Activated gamma-delta T cell treated with Interleukin-2 at 50 U/mL for 16 hours (primary cell): ENCODE results near the gene FAM174B.

Experiments used
- DNase-seq: peaks from one replicate; pipeline ENCODE4 v3.0.0-alpha.2; 2020

The FAM174B gene

DNA sequence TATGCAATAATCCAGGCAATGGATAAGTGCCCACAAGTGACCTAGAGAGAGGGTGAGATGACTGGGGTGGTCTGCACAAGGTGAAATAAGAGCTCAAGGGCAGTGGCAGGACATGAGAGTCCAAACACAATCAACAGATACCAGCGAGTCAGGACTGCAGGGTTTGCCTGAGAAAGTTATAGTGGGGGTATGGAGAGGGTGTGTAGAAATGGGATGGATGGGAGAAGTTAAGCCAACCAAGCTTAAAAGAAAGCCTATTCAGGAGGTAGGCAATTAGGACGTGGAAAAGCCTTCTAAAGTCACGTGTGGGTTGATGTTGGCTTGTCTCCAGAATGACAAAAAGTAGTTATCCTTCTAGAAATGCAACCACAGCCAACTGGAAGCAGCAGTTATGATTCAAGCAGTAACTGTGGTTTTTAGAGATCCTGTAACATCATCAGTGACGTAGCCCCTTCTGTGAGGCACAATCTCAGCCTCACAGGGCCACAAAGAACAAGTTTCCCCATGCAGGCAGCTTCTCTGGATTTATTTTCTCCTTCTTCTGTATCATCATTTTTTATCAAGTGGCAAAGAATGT, 56.1 kb downstream of the FAM174B start:
- DNase-seq = no peak

DNA sequence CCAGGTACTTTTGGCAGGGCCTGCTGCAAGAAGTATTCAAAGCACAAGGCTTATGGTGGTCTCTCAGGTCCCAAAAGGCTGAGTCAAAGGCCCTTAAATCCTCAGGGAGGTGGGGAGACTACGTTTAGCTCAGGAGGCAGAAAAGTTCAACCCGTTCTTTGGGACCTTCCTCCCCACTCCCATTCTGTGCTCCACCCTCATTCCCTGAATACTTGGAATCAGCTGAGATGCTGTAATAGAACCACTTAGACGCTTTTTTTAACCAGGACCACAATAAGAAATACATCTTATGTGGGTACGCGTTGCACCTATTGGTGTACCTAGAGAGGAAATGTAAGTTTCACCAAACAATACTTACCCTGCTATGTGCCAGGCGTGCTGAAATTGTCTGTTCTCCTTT, 58.0 kb downstream of the FAM174B start:
- DNase-seq = no peak

DNA sequence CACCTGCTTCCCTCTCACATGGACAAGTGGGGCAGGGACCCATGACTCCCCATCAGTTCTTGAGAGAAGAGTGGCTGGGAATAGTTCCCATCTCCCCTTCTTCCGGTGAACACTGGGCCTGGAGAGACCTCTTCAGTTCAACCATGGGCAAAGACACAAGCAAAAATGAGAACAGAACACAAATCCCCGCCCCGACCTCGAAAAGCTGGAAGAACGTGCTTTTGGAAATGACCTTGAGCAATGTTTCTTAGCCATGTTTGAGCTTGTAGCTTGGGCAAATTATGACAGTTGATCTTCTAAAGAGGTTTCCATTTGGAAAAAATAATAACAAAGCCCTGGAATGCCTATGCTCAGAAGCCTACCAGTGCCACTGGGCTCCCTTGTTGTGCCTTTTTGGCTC, 59.0 kb downstream of the FAM174B start:
- DNase-seq = no peak

DNA sequence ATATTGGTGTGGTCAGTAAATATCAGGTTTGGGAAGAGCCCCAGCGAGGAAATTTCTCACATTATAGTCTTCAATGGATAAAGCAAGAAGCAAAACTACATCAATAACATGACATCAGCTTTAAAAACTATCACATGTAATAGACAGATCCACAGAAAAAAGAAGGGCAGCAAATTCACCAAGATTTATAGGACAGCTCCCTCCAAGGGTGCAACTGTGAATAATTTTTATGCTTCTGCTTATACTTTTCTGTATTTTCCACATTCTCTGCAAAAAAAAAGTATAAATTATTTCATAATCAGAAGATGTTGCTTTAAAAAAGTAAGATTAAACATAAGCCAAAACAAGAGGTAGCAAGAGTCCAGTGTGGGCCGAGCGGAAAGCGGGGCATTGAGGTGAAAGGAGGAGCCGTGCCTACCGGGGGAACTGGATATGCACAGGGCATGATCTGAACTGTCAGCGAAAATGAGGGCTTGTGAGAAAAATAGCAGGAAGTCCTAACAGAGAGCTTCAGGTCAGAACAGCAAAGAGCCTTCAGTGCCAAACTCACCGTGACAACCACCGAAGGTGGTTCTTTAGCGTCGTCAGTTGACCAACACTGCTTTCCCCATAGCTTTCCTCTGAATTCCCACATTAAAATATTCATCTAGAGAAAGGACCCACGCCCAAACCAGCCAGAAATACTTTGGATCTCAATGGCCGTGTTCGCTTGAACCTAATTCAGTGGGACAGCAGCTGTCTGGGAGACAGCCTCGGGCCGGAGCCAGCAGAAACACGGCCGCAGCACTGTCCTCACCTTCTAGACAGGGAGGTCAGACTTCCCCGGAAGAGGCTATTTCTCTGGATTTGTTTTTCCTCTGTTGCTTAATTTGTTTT, 59.8 kb downstream of the FAM174B start:
- no peak for DNase-seq

DNA sequence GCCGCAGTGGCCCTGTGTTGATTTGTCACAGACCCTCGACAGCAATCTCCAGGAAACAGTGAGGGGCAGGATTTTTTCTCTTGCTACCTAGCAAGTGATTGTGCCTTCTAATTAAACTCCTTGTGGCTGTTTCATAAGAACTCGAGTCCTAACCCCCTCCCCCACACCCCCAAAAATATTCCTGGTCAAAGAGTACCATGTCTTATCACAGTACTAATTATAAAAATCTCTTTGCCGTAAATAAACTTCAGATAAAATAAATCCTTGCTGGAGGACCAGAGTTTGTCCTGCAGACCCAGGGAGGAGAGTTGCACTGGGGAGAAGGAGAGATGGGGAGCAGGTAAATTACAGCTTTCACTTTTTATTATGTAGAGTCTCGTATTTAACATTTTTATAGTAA, 64.3 kb downstream of the FAM174B start:
- DNase-seq = no peak

DNA sequence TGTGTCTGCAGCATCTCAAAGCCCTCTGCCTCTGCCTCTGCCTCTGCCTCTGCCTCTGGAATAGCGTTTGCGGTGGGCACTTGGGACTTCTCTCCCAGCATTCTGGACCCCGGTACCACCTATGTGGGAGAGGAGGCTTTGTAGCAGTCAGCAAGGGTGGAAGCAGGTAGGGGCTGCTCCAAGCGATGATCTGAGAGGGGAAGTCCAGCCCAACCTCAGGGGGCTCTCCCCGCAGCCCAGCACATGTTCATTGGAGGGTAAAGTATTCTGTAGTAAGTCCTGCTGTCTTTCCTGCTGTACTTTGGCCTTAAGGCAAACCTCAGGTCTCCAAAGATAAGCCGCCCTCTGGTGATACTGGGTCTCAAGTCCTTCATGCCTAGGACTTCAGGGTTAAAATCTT, 68.6 kb downstream of the FAM174B start:
- DNase-seq = no peak

DNA sequence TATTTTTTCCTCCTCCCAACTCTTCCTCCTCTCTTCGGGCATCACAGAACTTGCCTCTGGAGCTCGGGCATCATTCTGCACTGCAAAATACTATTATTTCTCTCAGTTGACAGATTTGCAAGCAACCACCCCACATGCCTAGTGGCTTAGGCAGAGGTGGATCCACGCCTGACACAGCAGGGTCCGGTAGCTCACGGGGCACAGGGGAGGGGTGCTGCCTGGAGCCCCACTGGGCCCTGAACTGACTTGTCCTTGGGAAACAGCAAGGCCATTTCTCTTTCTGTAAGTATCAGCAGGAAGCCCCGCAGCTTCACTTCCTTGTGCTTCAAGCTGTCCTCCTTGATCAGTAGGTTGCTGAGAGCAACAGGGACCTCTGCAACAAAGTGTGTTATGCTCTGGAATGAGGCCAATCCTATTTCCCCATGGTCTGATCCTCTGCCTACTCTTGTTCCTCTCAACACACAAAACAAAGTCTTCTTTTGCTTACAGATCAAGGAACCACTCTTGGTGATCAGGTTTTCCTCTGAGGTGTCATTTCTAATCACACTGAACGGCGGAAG, 69.1 kb downstream of the FAM174B start:
- no peak for DNase-seq

DNA sequence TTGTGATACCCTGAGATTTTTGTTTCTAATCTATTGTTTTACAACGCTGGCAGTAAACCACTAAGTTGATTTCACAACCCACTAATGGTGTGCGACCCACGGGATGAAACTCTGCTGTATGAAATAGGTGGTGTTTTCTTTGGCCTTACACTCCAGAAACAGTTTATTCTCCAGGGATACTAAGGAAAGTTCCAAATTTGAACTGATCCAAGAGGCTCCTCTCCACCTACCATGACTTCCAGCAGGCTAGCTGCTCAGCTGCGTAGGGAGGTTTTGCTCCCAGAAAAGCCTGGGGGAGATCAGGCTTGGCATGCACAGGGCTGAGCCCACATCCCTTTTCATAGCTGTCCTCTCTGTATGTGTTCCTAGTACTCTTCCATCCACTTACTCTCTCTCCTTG, 71.5 kb downstream of the FAM174B start:
- DNase-seq = no peak

DNA sequence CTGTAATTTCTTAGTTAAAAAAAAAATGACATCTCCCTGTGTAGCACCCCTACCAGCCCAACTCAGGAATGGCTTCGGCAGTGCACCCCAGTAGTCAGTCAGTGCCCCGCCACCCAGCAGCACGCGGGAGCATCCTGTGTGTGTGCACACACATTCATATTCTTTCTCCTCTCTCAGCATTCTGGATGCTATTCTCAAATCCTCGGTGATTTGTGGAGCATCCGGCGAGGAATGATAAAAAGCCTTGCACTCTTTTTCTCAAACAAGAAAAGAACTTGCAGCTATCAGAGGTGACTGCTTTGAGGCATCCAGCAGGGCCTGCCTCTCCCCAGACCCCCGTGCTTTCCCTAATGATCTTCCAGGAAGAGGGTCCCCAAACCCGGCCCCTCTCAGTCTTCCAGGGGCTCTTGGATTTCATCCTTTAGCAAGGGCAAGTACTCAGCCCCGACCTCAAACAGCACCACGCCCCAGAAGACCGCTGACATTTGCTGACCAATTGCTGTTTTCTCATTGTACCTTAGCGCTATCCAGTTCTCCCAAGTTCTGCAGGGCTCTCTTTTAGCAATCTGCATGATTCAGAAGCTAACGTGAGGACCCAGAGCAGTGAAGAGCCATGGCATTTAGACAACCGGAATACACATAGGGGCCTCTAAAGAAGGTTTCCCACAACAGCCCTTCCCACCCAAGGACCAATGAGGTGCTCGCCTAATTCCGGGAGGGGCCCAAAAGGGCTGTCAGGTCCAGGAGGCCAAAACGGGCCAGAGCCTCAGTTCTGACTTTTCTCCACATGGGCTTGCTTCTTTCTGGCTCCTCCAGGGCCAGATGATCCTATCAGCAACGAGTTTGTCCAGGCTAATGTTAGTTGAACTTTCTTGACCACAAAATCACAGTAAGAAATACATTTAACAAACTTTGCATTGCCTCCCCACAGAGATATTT, 72.2 kb downstream of the FAM174B start:
- no peak for DNase-seq

DNA sequence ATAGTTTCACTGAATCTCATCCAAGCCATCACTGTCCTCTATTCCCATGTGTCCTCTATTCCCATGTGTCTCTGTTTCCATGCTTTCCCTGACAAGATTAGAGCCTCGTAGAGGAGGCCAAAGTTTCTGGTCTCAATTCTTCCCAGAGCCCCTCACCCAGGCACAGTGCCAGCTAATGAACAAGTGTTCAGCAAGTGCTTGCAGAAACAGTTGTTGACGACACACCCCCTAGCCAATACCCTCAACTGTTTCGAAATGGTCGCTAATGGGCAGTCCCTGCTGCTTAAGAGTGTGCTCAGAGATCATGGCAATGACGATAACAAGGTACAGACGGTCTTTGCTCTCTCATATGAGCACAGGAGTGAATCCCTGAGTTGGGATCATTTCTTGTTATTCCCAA, 73.4 kb downstream of the FAM174B start:
- no peak for DNase-seq

DNA sequence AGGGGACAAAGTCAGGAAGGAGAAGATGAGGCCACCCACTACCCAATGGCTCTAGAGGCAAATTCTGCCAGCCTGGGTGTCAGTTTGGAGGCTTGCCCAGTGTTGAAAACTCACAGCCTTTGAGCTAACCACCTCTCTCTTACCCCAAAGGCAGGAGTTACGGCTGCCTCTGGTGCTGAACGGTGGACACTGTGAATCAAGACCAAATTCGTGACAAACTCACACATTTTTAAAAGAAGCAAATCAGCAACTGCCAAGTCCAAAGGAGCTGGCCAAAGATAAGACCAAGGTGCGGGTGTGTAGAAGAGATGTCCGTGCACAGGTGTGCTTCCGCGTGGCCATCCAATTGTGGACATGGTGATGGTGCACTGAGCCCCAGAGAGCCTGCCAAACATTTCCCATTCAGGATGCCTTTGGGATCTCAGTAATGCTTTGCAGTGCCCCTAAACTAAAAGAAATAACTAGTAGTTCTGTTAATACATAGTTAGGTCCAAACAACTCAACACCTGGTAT, 74.6 kb downstream of the FAM174B start:
- no peak for DNase-seq

DNA sequence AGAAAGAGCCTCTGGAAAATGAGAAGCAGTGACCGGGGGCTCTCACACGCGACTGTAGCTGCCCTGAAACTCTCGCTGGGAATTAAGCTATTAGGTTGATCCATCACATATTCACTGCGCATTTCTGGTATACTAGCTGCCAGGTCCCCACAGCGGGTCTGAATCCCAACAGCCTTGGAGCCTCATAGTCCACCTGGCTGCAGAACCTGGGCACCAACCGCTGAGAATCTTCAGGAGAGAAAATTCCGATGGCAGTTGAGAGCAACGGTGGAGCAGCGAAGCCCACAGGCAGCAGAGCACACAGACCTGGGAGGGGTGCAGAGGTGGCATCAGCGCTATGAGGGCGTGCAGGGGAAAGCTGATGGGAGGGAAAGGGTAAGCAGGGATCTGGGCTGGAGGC, 75.1 kb downstream of the FAM174B start:
- no peak for DNase-seq

DNA sequence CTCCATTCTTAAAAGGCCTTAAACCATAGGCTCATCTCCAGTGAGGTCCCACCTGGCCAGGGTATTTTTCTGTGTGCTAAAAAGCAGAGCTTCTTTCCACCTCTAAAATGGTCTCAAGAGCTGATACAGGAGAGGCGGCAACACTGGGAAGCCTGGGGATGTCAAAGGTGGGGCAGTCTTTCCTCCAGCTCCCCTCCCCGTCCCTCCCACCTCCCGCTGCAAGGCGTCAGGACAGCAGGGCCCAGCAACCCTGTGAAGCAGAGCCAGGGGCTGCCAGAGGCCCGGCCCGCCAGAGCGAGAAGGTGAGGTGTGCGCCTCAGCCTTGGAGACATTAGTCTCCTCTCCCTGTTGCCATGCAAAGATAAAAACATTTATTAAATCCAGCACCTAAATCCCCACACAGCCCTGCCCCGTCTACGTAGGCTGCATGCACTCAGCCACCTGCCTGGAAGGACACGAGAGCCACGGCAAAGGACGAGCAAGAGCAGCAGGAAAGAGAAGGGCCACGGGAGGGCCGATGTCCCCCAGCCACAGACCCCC, 75.6 kb downstream of the FAM174B start:
- no peak for DNase-seq

DNA sequence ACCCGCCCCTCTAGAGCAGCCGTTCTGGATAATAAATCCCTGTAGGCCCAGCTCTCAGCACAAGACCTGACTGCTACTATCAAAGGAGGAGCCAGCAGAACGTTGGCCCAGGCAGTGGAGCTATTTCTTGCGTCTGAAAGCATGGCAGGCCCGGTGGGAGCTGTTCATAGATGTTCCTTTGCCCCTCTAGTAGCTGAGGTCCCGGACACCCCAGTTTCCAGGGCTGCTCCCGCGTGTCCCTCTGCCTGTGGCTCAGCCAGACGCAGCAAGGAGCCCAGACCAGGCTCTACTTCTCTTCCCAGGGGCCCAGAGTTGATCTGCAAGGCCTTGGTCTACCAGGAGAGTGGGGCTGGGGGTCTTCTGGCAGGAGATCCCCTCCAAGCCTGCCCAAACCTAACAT, 76.1 kb downstream of the FAM174B start:
- DNase-seq = no peak

DNA sequence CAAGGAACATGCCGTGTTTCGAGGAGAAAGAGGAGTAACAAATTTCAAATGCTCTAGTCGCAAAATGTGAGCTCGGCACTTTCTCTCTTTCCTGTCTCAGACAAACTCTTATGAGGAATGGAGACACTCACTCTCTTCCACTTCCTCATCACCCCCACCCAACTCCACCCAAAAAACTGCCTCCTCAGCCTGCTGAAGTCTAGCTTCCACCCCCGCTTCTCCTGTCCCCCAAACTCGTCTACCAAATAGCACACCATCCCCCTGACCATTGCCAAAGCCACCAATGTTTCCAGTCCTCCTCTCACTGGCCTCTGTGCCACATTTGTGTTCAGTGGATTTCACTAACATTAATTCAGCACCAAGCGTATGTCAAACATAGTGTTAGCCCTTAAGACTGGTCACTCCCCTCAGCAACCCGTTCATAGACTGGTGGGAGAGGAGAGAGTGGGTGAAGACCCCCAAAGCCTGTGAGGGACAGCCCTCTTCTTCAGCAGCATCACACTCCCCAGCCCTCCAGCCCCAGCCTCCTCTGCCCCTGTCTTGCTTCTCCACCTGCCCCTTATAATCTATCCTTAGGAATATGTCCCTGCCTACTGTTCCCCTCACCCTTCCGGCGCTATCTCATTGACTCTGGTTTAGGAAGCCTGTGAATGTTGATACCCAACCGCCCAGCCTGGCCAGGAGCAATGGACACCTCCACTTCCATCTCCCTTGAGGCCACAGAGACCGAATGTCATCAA, 77.3 kb downstream of the FAM174B start:
- no peak for DNase-seq

DNA sequence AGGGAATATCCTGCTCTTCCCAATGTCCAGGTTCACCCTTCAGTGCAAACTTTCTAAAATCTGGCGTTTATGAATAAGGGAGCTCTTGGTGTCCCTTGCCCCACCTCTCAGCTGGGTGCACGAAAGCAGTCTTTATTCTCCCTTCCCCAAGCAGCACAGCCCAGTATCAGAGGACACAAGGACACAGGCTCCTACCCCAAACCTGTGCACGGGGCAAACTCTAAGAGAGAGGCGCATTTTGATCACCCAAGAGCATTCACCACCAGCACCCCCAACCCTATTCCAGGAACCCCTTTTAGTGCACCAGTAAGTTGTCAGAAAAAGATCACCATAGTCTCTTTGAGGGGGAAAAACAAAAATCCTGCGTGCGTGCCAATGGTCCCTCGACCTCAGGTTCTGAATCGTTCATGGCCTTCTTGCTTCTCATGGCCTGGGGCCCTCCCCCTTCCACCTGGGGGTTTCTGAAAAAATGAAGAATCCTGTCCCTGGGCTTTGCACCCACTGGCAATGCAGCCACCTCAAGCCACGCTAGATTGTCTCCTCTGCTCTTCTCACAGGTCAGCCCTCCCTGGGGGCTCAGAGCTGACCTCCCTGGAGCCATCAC, 78.9 kb downstream of the FAM174B start:
- no peak for DNase-seq

DNA sequence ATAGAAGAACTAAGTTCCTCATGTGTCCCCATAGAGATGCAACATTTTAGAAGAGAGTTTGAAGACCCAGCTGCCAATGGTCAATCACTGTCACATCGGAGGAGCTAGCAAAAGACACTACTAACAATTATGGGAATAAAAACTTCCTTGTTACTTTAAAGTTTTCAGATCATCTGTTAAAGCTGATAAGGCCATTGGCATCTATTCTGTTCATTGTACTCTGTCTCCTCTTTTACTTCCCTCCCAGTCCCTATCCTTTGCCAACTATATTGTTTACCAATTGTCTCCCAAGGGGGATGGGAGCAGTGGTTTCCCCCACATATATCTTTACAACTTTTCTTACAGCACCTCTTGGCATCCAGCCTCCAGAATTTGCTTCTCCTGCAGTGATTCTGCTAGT, 81.0 kb downstream of the FAM174B start:
- no peak for DNase-seq

DNA sequence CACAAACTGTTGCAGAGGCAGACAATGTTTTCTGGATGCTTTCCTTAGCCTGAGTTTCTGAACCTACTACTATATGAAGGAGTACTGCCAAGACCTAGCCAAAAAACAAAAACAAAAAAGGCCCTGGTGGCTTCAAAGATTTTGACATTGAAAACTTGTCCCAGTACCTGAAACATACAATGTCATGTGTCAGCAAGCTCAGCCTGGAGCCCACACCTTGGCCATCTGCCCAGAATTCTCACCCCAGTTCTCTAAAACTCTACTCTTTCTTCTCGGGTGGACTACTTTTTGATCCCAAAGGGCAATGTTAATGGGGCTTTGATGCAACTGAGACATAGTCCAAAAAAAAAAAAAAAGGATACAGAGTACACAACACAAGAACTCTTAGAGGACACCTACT, 81.4 kb downstream of the FAM174B start:
- no peak for DNase-seq

DNA sequence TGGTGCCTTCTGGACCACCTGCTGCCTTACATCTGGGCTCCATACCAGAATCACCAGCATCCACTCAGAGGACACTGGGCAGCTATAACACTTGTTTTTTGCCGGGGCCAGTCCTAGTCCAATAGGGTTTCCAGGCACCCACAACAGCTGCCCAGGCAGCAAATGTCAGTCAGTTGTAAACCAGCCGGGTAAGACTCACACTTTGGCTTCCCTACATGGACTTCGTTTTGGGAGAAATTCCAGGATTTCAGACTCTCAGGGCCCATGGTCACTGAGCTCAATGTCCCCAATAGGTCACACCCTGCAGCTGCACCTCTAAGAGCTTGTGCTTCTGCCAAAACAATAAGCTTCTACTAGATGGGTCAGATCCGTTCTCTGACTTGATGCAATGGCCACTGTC, 83.8 kb downstream of the FAM174B start:
- no peak for DNase-seq

DNA sequence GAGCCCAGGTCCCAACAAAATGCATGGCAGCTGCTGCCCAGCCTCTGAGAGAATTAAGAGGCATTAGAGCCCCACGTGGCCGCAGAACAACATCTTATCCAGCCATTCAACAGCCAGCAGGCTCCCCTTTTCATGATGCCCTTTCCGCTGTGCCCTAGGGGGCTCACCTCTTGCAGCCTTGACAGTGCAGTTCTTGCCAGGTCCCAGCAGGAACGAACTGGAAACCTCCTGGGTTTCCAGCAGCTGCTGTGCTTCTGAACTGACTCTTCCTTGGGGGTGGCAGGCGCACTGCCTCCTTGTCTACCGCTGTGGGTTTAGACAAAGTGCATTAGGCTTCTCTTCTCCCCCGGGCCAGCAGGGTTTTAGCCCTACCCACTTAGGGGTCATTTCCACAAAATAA, 85.2 kb downstream of the FAM174B start:
- no peak for DNase-seq

DNA sequence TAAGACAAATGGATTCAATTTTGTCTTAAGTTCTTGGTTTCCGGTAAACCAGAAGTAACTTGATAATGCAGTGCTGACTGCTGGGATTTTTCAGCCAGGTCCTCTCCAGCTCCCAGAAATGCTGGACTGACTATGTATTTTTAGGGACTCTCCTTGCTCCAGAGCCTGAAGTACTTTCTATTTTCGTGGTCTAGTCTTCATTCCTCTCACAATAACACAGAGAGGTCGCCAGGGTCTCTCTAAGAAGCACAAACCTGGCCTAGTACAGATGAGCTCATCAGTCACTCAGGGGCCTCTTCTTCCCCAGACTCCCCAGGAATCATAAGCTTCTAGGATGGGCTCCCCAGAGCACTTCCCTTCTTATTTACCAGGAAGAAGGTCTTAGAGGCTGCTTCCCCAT, 85.8 kb downstream of the FAM174B start:
- no peak for DNase-seq
